ENCODE data around the gene PHF19.
A peak's percentile ranks its signal among the peaks of the same experiment; 100 is the strongest.

The PHF19 gene

DNA sequence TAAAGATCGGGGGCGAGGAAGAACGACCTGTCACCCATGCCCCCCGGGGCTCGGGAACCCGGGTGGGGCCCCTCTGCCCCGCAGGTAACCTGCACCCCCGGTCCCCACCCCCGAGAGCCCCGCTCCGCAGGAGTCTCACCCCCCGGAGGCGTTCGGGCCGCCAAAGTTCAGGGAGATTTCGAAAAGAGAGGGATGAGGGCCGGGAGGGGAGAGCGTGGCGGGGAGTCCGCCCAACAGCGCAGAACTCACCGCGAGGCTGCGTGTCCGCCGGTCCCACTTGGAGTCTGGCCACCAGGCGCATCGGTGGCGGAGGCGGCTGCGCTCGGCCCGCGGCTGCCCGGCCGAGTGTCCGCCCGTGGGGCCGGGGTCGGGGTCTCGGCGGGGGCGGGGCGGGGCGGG is at the start of gene PHF19:
TSS of gene PHF19 (minus strand) at position 347 of the 399 bp plus-strand sequence. CDS start 2,447 bp downstream, outside the sequence.
- peak; percentile 67 for DNase-seq

DNA sequence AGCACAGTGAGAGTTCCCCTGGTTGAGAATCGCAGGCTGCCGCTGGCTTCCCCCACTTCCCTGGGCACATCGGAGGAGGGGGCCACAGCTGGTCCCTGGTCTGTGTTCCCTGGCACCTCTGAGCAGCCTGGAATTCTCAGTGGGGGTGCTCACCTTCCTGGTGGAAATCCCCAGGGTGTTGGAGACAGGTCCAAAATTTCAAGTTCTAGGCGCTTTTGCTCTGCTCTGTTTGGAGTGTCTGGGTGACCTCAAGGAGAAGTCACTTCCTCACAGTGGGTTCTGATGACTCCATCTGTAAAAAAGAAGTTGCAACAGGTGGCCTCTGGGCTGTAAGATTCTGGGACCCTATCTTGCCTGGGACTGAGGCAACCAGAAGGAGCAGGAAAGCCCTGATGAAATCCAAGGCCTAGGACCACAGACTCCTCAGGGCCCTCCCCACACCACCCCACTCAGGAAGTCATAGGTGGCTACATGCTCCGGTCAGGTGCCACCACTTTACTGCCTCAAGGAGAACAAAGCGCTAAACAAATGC is 49.5 kb upstream of the PHF19 start, which contains the start of gene TRAF1:
TSS of gene TRAF1 (minus strand) at position 400 of the 532 bp plus-strand sequence. CDS start 721 bp downstream, outside the sequence.
- no peak for DNase-seq

DNA sequence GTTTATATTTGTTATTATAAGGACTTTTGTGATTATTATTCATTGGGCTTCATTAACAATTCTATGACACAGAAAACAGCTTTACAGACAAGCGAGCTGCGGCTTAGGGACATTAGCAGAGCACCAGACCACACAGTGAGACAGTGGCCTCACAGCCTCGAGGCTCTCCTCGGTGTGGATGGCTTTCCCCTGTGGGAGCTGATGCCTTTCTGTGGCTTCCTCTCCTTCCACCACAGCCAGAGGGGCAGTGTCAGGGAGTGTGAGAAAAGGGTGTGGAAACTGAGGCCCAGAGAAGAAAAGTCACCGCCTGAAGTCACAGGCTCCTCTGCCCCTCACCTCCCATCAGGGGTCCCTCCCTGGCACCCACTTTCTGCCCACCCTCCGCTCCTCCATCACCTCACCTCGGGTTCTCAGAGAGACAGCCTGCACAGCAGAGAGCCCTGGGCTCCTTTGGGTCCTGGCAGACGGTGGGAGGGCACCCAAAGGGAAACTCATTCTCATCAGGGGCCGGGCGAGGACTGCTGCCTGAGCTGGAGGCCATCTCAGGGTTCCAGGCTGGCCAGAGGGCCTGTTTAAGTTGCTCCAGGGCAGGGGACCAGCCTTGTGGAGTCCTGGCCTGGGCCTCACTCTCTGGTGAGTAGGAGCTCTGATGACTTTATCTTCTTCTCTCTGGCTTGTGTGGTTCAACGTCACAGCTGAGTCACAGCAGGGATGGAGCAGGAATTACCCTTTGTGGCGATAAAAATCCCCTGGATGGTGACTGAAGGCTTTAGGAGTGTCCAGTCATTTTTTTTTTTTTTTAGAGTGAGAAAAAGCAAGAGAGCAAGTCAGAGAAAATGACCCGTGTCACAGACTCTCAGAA is 48.8 kb upstream of the PHF19 start:
- peak; percentile 91 for DNase-seq

DNA sequence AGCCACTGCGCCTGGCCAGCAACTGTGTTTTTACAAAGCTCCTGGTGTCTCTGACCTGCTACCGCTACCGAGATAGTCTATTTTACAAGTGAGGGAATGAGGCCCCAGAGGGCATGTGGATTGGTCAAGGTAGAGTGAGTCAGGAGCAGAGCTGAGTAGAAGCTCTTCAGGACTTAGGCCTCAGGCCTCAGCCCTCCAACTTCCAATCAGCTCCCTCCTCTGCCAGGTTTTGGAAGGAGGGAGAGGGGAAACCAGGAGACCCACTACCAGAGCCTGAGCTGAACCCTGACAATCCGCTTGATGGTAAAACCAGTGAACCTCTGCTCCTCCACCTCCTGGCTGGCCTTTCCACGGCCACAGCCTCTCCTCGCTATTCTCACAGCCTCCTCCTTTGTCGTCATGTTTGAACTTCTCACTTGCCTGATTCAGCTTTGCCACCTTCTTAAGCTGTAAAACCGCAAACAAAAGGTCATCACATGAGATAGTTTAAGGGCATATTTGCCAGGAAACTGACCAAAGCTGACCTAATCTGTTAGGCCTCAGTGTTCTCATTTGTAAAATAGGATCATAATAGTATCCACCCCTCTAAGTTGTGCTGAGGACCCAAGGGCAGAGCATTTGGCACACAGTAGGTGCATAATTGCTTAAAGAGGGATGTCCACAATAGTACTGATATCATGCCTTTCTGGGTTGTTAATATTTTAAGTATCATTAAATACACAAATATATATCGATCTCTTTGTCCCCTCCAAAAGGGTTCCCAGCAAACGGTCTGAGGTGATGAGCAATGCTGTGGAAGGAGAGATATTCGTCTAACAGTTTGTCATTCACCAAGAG is 47.9 kb upstream of the PHF19 start:
- peak; percentile 43 for DNase-seq

DNA sequence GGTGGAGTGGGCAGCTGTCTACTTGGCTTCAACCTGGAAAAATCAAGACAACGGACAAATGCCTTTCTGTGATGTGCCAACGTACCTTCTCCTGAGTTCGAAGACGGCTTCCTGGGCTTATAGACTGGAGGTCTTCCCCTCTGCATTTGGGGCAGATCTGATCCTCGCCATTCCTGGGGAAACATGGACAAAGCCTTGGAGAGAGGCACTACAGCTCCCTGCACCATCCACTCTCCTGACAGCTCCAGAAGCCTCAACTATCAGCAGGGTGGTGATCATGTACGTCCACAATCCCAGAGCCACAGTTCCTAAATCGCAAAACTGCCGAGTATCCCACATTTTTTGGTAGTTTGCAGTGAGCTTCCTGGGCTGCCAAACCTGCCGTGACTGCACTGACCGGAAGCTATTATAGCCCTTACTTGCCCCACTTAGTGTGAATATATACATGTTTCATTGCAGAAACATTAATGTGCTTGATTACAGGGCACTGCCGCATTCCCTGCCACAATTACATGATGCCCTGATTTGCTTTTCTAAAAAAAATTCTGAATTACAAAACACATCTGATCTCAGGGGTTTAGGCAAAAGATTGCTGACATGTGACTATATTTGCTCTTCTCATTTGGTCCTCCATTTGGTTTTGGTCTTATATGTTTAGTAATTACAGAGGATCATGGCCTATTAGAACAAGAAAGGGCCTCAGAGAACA is 46.8 kb upstream of the PHF19 start:
- peak; percentile 4 for DNase-seq

DNA sequence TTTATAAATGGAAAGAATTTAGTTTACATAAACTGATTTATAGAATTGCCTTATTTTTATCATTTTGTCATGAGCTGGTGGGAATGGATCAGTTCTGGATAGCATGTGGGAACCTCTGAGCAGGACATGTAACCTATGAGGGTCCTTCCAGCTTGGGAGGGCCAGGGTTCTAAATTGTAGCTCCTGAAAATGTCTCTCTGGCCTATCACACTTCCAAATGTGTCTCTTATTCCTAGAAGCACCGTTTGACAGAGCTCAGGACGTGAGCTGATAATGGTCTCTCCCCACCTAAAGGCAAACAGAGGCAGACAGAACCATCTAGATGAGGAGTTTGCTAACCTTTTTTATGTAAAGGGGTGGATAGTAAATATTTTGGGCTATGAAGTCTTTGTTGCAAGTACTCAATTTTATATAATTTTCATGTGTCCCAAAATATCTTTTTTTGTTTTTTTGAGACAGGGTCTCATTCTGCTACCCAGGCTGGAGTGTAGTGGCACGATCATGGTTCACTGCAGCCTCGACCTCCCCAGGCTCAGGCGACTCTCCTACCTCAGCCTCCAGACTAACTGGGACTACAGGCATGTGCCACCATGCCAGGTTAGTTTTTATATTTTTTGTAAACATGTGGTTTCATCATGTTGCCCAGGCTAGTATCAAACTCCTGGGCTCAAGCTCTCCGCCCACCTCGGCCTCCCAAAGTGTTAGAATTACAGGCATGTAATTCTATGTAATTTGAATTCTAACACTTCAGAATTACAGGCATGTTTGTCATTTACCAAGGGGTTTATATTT is 45.6 kb upstream of the PHF19 start:
- DNase-seq, result peak; percentile 9

DNA sequence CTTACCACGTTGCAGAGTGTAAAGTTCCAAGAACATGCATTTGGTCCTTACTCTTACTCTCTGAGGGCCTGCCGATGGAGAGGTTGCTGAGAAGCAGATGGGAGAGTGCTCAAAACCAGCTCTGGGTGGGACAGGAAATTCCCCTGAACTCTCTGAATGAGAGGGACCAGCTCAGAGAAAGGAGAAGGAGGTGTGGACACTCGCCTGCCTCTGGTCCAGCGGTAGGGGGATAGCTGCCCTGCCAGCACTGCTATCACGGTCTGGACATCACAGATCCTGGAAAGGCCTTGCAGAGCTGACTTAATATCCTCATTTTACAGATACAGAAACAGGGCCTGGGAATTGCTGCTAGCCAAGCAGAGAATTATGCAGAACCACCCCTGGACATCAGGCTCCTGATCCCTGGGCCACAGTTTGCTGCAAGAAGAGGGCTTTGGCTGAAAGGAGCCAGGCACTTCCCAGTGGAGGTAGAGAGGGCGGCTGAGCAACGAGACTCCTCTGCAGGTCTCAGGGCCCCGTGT is 44.7 kb upstream of the PHF19 start:
- no peak for DNase-seq

DNA sequence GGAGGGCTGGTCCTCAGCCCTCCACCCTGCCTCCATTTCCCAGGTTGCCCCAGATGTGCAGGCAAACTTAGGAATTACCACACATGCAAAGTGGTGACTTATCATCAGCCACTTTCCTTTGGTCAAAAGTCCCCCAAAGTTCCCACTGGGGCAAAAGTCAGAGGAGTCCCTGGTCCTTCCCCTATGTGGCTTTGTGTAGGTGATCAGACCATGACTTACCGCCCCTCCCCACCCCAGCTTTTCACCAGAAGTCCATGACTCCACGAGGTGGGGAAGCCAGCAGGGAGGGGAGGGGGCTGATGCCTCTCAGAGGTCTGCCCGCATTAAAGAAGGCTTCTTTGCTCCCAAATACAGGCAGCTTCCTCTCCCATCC is 43.8 kb upstream of the PHF19 start:
- peak; percentile 74 for DNase-seq

DNA sequence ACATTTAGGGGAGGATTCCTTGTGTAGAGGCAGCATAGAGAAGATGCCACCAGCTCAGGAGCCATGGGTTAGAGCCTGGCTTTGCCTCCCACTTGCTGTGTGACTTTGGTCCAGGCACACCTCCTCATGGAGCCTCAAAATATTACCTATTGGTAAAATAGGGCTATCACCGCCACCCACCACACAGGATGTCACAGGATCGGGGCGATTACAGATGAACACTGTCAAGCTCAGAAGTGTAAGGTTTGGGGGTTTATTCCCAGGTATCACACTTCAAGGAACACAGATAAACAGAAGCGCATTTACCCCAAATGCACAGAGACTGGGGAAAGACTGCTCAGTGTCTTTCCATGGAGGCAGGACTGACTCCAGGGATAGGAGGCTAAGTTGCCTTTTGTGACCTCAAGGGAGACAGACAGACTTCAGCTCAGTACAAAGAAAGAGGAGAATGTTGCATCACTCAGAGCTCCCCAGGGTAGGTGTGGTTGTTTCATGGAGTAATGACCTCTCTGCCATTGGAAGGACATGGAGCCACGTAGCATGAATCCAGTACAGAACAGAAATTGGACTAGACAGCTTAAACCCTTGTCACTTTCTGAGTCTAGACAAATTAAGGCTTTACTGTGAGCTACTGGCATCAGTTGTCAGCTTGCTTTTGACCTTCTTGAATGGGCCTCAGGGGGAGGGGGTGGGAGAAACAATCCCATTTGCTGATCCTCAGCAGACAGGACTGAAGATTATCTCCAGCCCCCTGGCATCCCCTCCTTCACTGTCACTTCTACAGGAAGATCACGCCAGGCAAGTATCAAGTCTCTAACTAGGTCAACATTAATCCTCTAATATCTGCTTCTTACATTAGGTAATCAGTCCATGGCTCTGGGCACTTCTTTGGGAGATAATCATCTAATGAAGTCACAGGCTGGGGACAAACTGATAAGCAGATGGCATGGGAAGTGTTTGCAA is 43.1 kb upstream of the PHF19 start:
- DNase-seq, result no peak

DNA sequence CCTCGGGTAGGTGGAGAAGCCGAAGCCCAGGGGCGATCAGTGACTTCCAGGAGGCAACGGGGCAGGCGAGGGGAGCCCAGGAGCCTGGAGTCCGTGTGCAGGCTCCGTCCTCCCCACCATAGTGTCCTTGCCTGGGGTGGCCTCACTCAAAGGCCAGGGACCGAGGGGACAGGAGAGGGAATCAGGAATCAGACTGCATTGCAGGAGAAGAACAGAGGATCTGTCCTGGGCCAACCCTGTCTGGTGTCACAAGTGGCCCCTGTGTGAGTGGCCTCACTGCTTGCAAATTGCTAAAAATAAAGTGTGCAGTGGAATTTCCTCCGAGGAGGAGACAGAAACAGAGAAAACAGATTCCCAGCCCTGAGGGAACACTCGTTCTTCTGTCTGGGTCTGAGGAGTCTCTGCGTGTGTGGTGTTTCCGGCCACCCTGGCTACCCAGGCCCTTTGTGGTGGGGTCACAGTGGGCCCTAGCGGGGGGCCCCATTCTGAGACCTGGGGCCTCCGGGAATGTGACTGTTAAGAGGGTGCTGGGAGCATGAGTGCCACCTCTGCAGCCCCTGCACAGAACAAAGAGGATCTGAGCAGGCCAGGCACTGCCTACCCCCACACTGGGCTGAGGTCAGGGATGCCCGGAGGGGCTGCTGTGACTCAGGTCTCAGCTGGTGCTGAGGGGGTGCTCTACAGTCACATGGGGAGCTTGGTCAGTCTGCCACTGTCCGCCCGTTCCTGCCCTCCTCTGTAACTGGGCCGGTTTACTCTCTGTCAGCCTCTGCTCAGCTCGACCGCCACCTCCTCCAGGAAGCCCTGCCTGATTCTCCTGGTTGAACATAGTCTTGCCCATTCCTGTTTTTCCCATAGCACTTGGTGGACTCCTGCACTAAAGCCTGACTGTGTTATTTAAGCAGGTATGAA is 42.2 kb upstream of the PHF19 start:
- no peak for DNase-seq

DNA sequence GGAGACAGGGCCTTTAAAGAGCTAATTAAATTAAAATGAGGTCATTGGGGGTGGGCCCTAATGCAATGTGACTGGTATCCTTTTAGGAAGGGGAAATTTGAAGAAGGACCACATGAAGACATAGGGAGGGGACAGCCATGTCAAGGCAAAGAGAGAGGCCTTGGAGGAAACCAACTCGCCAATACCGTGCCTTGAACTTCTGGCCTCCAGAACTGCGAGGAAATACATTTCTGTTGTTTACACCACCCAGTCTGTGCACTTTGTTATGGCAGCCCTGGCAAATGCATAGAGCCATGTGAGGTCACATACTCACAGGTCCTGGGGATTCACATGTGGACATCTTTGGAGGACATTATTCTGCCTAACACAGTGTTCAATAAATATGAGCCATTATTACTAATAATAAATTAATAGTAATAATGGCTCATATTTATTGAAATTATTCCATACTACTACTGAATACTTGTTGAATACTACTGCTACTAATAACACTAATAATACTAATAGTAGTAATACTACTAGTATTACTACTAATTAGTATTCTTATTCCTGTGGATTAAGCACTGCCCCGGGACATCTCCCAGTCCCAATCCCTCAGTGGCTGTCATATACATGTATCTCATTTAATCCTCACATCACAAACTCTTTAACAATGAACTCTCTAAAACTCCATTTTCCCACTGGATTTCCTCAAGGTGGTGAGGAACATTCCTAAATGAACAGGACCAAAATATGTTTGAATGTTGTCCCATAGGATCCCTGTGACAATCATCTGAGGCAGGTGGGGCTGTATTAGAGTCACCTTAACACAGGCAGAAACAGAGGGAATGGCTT is 41.2 kb upstream of the PHF19 start:
- DNase-seq, result no peak

DNA sequence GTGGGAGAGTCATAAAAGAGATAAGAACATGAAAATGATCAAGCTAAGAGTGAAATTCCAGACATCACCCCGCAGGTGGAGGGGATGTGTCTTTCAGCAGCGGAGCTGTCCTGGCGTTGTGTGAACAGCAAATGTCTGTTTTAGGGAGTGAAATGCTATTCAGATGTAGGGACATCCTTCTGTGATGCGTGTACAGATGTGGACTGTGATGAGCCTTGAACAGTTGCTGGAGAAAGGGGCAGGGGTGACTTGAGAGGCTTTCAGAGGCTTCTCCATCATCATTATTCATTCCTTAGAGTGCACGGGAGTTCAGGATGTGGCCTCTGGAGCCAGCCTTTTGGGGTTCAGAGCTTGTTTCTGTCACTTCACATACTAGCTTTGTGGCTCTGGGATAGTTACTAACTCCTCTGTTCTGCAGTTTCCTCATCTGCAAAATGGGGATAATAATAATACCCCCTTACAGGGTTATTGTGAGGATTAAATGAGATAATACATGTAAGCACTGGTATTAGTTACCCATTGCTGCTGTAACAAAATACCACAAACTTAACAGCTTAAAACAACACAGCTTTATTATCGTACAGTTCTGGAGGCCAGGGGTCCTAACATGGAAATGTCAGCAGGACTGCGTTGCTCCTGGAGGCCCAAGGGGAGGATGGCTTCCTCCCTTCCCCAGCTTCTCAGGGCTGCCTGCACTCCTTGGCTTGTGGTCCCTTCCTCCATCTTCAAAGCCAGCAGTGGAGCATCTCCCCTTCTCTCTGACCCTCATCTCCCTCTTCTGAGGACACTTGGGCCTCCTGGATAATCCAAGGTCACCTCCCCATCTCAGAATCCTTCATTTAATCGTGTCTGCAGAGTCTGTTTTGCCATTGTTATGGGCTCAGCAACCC is 40.2 kb upstream of the PHF19 start:
- no peak for DNase-seq

DNA sequence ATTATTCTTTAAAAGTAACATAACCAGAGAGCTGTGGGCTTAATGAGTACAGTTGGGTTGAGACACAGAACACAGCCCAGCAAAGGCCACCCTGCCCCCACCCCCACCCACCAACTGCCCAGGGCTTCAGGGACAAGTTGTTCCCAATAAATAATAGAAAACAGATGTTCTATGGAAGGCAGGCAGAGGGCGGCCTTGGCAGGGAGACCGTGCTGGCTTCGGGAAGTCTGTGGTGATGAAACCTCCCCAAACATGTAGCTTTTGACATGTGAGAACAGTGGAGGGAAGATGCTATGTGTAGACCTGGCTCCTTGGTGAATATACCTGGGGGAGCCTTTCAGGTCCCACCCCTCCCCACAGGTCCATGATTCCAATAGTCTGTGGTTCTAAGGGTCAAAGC is 39.6 kb upstream of the PHF19 start:
- no peak for DNase-seq

DNA sequence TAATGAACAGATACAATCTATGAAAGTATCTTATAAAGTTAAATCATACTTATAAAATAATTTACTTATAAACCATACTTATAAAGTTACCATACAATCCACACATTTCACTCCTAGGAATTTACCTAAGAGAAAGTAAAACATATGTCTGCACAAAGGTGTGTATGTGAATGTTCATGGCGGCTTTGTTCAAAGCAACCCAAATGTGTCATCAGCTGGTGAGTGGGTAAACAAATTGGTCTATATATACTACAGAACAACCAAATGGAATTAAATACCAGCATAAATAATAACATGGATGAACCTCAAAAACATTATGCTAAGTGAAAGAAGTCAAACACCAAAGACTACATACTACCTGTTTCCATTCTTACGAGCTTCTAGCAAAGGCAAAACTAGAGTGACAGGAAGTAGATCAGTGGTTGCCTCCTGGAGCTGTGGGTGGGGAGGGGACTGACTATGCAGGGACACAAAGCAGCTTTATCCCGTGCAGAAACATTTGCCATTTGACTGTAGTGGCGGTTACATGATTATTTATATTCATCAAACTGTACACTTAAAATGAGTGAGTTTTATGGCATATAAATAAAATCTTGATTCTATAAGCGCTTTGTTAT is 39.0 kb upstream of the PHF19 start:
- DNase-seq, result peak; percentile 60

DNA sequence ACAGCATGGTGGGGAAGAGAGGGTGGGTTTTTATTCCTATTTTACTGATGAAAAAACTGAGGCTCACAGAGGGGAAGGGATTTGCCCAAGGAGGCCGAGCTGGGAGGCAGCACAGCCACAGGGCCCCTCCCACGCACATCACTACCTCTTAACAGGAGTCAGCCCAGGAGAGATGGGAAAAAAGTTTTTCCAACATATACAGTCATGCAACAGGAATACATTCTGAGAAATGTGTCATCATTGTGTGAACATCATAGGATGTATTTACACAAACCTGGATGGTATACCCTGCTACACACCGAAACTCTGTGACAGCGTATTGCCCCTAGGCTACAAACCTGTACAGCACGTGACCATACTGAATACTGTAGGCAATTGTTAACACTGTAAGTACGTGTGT is 38.0 kb upstream of the PHF19 start:
- no peak for DNase-seq

DNA sequence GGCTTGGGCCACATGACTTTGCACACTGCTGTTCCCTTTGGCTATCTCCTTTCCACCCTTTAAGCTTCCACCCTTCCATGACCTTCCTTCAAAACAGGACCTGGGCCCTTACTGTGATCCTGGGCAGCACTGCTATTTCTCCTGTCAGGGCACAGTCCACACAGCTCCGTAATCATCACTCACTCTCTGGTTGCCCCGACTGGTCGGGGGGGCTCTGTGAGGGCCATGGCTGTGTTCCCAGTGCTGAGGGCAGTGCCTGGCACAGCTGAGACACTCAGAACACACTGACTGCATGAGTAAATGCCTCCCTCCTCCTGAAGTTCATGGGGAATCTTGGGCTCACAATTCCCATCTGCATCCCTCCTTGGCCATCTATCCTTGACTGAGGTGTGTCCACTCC is 37.4 kb upstream of the PHF19 start:
- no peak for DNase-seq

Data from stimulated activated CD4-positive, alpha-beta T cell treated with anti-CD3 and anti-CD28 coated beads, Interleukin-15, amount 100 ng/mL, for 24 hours (primary cell).